HEK293 (cell line): Measurements from ENCODE around the gene HLA-C.

Experiments
- BCL11B ChIP-seq: fragments of 450-650 bp; formaldehyde crosslinking; IDR thresholded peaks from 2 replicates; pipeline ENCODE4 v1.5.1; 2016; ENCODE audit warnings: low read depth, missing biosample characterization, missing genetic modification characterization
- FEZF1 ChIP-seq: fragments of 450-650 bp; formaldehyde crosslinking; IDR thresholded peaks from 2 replicates; pipeline ENCODE4 v1.5.1; 2016; ENCODE audit warnings: missing biosample characterization, missing genetic modification characterization
- HOXA7 ChIP-seq: sonication (generic); formaldehyde crosslinking; IDR thresholded peaks from 2 replicates; pipeline ENCODE4 v1.8.1; 2022; ENCODE audit warnings: missing genetic modification reagents, borderline replicate concordance
- HOXD13 ChIP-seq: sonication (generic); formaldehyde crosslinking; IDR thresholded peaks from 2 replicates; pipeline ENCODE4 v1.8.0; 2022; ENCODE audit warnings: missing genetic modification reagents, borderline replicate concordance
- MYNN ChIP-seq: fragments of 450-650 bp; formaldehyde crosslinking; IDR thresholded peaks from 2 replicates; pipeline ENCODE4 v1.5.1; 2016; ENCODE audit warnings: missing biosample characterization, missing genetic modification characterization, borderline replicate concordance
- SETDB1 ChIP-seq: IDR thresholded peaks from one replicate; pipeline ENCODE4 v1.6.1; 2017; ENCODE audit warnings: mild to moderate bottlenecking, low read length, moderate library complexity, mixed read lengths; ENCODE audit not compliant: insufficient read length
- YY2 ChIP-seq: fragments of 450-650 bp; formaldehyde crosslinking; IDR thresholded peaks from 2 replicates; pipeline ENCODE4 v1.5.1; 2016; ENCODE audit warnings: missing biosample characterization, missing genetic modification characterization
- ZBTB1 ChIP-seq: fragments of 450-650 bp; formaldehyde crosslinking; IDR thresholded peaks from 2 replicates; pipeline ENCODE4 v1.5.1; 2016; ENCODE audit warnings: missing biosample characterization, missing genetic modification characterization
- ZBTB17 ChIP-seq: fragments of 450-650 bp; formaldehyde crosslinking; IDR thresholded peaks from 2 replicates; pipeline ENCODE4 v1.5.1; 2016; ENCODE audit warnings: missing biosample characterization, missing genetic modification characterization
- ZBTB20 ChIP-seq: fragments of 450-650 bp; formaldehyde crosslinking; IDR thresholded peaks from 2 replicates; pipeline ENCODE4 v1.5.1; 2016; ENCODE audit warnings: missing biosample characterization, missing genetic modification characterization
- ZBTB8A ChIP-seq: fragments of 450-650 bp; formaldehyde crosslinking; IDR thresholded peaks from 2 replicates; pipeline ENCODE4 v1.5.1; 2016; ENCODE audit warnings: missing biosample characterization, missing genetic modification characterization
- ZNF138 ChIP-seq: fragments of 450-650 bp; formaldehyde crosslinking; IDR thresholded peaks from 2 replicates; pipeline ENCODE4 v1.5.1; 2016; ENCODE audit warnings: missing biosample characterization, missing genetic modification characterization, borderline replicate concordance
- ZNF19 ChIP-seq: fragments of 450-650 bp; formaldehyde crosslinking; IDR thresholded peaks from 2 replicates; pipeline ENCODE4; 2016; ENCODE audit warnings: missing biosample characterization, missing genetic modification characterization, low read depth
- ZNF248 ChIP-seq: fragments of 450-650 bp; formaldehyde crosslinking; IDR thresholded peaks from 2 replicates; pipeline ENCODE4 v1.5.1; 2017; ENCODE audit warnings: missing biosample characterization, missing genetic modification characterization
- ZNF266 ChIP-seq: fragments of 450-650 bp; formaldehyde crosslinking; IDR thresholded peaks from 2 replicates; pipeline ENCODE4 v1.5.1; 2016; ENCODE audit warnings: missing biosample characterization, missing genetic modification characterization, low read depth
- ZNF324 ChIP-seq: fragments of 450-650 bp; formaldehyde crosslinking; IDR thresholded peaks from 2 replicates; pipeline ENCODE4 v1.5.1; 2016; ENCODE audit warnings: missing biosample characterization, missing genetic modification characterization
- ZNF37A ChIP-seq: fragments of 450-650 bp; IDR thresholded peaks from 2 replicates; pipeline ENCODE4 v1.5.1; 2018; ENCODE audit warnings: missing biosample characterization, missing genetic modification characterization
- ZNF473 ChIP-seq: fragments of 450-650 bp; formaldehyde crosslinking; IDR thresholded peaks from 2 replicates; pipeline ENCODE4 v1.5.1; 2017; ENCODE audit warnings: missing biosample characterization, missing genetic modification characterization
- ZNF510 ChIP-seq: fragments of 450-650 bp; formaldehyde crosslinking; IDR thresholded peaks from 2 replicates; pipeline ENCODE4 v1.5.1; 2018; ENCODE audit warnings: mild to moderate bottlenecking, missing genetic modification characterization, missing biosample characterization; ENCODE audit not compliant: insufficient replicate concordance
- ZNF521 ChIP-seq: fragments of 450-650 bp; formaldehyde crosslinking; IDR thresholded peaks from 2 replicates; pipeline ENCODE4 v1.5.1; 2017; ENCODE audit warnings: missing biosample characterization, mild to moderate bottlenecking, missing genetic modification characterization
- ZNF561 ChIP-seq: fragments of 450-650 bp; IDR thresholded peaks from 2 replicates; pipeline ENCODE4 v1.5.1; 2018; ENCODE audit warnings: missing biosample characterization, missing genetic modification characterization, borderline replicate concordance
- ZNF600 ChIP-seq: fragments of 450-650 bp; formaldehyde crosslinking; IDR thresholded peaks from 2 replicates; pipeline ENCODE4 v1.5.1; 2016; ENCODE audit warnings: missing biosample characterization, missing genetic modification characterization
- ZNF610 ChIP-seq: fragments of 450-650 bp; formaldehyde crosslinking; IDR thresholded peaks from 2 replicates; pipeline ENCODE4 v1.5.1; 2016; ENCODE audit warnings: missing biosample characterization, missing genetic modification characterization, borderline replicate concordance
- ZNF626 ChIP-seq: fragments of 450-650 bp; sonication (Bioruptor Pico); formaldehyde crosslinking; IDR thresholded peaks from 2 replicates; pipeline ENCODE4 v1.5.1; 2018; ENCODE audit warnings: missing biosample characterization, missing genetic modification characterization, inconsistent platforms
- ZNF670 ChIP-seq: fragments of 450-650 bp; formaldehyde crosslinking; IDR thresholded peaks from 2 replicates; pipeline ENCODE4 v1.5.1; 2016; ENCODE audit warnings: missing biosample characterization, missing genetic modification characterization, low read depth
- ZNF707 ChIP-seq: fragments of 450-650 bp; formaldehyde crosslinking; IDR thresholded peaks from 2 replicates; pipeline ENCODE4 v1.5.1; 2016; ENCODE audit warnings: missing biosample characterization, missing genetic modification characterization
- ZNF76 ChIP-seq: fragments of 450-650 bp; formaldehyde crosslinking; IDR thresholded peaks from 2 replicates; pipeline ENCODE4; 2016; ENCODE audit warnings: low read depth, missing biosample characterization, missing genetic modification characterization, borderline replicate concordance
- ZNF777 ChIP-seq: fragments of 450-650 bp; formaldehyde crosslinking; IDR thresholded peaks from 2 replicates; pipeline ENCODE4 v1.5.1; 2017; ENCODE audit warnings: missing biosample characterization, missing genetic modification characterization, borderline replicate concordance
- ZNF830 ChIP-seq: fragments of 450-650 bp; IDR thresholded peaks from 2 replicates; pipeline ENCODE4 v1.5.0; 2018; ENCODE audit warnings: missing biosample characterization, missing genetic modification characterization, low read depth, mild to moderate bottlenecking, moderate library complexity
- TF ChIP-seq, protein P1 (sequence below): fragments of 450-650 bp; formaldehyde crosslinking; IDR thresholded peaks from 2 replicates; pipeline ENCODE4 v1.5.1; 2016; ENCODE audit warnings: missing biosample characterization, missing genetic modification characterization, low read depth
- TF ChIP-seq, protein P2 (sequence below): fragments of 450-650 bp; formaldehyde crosslinking; conservative IDR thresholded peaks from 2 replicates; pipeline ENCODE4 v1.5.1; 2016; ENCODE audit warnings: low read depth, missing biosample characterization, missing genetic modification characterization
- TF ChIP-seq, protein P3 (sequence below): fragments of 450-650 bp; formaldehyde crosslinking; IDR thresholded peaks from 2 replicates; pipeline ENCODE4 v1.5.1; 2016; ENCODE audit warnings: missing biosample characterization, missing genetic modification characterization
- TF ChIP-seq, protein P4 (sequence below): fragments of 450-650 bp; formaldehyde crosslinking; IDR thresholded peaks from 2 replicates; pipeline ENCODE4 v1.5.1; 2017; ENCODE audit warnings: missing biosample characterization, missing genetic modification characterization

Gene HLA-C

DNA sequence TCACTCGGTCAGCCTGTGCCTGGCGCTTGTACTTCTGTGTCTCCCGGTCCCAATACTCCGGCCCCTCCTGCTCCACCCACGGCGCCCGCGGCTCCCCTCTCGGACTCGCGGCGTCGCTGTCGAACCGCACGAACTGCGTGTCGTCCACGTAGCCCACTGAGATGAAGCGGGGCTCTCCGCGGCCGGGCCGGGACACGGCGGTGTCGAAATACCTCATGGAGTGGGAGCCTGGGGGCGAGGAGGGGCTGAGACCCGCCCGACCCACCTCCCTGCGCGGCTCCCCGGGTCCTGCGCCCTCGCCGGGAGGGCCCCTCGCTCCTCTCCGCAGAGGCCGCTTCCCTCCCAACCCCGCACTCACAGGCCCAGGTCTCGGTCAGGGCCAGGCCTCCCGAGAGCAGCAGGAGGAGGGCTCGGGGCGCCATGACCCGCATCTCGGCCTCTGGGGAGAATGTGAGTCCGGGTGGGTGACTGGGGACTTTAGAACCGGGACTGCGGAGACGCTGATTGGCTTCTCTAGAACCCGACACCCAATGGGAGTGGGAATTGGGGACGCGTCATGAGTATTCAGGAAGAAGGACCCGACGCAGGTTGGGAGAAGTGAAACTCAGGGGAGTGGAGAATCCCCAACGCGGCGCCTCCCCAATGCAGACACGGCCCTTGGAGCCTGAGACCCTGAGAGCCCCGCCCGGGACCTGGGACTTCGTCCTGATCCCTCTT lies at the start of gene HLA-C (continued):
- TF ChIP-seq ZBTB20 (tag by site-specific recombination) (peak; percentile 73; the same call in 1 of the 2 replicates), MYNN (tag by site-specific recombination) (no peak), ZNF324 (tag by site-specific recombination) (no peak; the same call in 1 of the 2 replicates), FEZF1 (tag by site-specific recombination) (no peak), ZNF248 (tag by site-specific recombination) (no peak), ZNF600 (tag by site-specific recombination) (no peak), ZBTB1 (tag by site-specific recombination) (no peak), ZNF670 (tag by site-specific recombination) (no peak), ZNF510 (tag by site-specific recombination) (no peak), ZNF830 (no peak), ZNF473 (tag by site-specific recombination) (no peak), ZBTB8A (tag by site-specific recombination) (no peak), ZNF626 (no peak), ZNF76 (tag by site-specific recombination) (peak; percentile 32; the same call in 1 of the 2 replicates), ZNF521 (no peak), YY2 (tag by site-specific recombination) (no peak), ZNF138 (no peak), BCL11B (peak; percentile 72; the same call in 1 of the 2 replicates), ZNF707 (tag by site-specific recombination) (no peak), ZNF266 (tag by site-specific recombination) (no peak), SETDB1 (no peak), HOXA7 (CRISPR knock-in tag) (no peak), ZNF37A (tag by site-specific recombination) (no peak), HOXD13 (CRISPR knock-in tag) (no peak), ZNF610 (tag by site-specific recombination) (no peak), ZNF561 (tag by site-specific recombination) (no peak), ZNF777 (no peak), ZBTB17 (no peak; the same call in 1 of the 2 replicates), ZNF19 (no peak)
- TF ChIP-seq, protein P1, sequence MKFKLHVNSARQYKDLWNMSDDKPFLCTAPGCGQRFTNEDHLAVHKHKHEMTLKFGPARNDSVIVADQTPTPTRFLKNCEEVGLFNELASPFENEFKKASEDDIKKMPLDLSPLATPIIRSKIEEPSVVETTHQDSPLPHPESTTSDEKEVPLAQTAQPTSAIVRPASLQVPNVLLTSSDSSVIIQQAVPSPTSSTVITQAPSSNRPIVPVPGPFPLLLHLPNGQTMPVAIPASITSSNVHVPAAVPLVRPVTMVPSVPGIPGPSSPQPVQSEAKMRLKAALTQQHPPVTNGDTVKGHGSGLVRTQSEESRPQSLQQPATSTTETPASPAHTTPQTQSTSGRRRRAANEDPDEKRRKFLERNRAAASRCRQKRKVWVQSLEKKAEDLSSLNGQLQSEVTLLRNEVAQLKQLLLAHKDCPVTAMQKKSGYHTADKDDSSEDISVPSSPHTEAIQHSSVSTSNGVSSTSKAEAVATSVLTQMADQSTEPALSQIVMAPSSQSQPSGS: no peak
- TF ChIP-seq, protein P2, sequence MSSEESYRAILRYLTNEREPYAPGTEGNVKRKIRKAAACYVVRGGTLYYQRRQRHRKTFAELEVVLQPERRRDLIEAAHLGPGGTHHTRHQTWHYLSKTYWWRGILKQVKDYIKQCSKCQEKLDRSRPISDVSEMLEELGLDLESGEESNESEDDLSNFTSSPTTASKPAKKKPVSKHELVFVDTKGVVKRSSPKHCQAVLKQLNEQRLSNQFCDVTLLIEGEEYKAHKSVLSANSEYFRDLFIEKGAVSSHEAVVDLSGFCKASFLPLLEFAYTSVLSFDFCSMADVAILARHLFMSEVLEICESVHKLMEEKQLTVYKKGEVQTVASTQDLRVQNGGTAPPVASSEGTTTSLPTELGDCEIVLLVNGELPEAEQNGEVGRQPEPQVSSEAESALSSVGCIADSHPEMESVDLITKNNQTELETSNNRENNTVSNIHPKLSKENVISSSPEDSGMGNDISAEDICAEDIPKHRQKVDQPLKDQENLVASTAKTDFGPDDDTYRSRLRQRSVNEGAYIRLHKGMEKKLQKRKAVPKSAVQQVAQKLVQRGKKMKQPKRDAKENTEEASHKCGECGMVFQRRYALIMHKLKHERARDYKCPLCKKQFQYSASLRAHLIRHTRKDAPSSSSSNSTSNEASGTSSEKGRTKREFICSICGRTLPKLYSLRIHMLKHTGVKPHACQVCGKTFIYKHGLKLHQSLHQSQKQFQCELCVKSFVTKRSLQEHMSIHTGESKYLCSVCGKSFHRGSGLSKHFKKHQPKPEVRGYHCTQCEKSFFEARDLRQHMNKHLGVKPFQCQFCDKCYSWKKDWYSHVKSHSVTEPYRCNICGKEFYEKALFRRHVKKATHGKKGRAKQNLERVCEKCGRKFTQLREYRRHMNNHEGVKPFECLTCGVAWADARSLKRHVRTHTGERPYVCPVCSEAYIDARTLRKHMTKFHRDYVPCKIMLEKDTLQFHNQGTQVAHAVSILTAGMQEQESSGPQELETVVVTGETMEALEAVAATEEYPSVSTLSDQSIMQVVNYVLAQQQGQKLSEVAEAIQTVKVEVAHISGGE (tag by site-specific recombination): no peak
- TF ChIP-seq, protein P3, sequence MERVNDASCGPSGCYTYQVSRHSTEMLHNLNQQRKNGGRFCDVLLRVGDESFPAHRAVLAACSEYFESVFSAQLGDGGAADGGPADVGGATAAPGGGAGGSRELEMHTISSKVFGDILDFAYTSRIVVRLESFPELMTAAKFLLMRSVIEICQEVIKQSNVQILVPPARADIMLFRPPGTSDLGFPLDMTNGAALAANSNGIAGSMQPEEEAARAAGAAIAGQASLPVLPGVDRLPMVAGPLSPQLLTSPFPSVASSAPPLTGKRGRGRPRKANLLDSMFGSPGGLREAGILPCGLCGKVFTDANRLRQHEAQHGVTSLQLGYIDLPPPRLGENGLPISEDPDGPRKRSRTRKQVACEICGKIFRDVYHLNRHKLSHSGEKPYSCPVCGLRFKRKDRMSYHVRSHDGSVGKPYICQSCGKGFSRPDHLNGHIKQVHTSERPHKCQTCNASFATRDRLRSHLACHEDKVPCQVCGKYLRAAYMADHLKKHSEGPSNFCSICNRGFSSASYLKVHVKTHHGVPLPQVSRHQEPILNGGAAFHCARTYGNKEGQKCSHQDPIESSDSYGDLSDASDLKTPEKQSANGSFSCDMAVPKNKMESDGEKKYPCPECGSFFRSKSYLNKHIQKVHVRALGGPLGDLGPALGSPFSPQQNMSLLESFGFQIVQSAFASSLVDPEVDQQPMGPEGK (tag by site-specific recombination): peak; percentile 78
- TF ChIP-seq, protein P4, sequence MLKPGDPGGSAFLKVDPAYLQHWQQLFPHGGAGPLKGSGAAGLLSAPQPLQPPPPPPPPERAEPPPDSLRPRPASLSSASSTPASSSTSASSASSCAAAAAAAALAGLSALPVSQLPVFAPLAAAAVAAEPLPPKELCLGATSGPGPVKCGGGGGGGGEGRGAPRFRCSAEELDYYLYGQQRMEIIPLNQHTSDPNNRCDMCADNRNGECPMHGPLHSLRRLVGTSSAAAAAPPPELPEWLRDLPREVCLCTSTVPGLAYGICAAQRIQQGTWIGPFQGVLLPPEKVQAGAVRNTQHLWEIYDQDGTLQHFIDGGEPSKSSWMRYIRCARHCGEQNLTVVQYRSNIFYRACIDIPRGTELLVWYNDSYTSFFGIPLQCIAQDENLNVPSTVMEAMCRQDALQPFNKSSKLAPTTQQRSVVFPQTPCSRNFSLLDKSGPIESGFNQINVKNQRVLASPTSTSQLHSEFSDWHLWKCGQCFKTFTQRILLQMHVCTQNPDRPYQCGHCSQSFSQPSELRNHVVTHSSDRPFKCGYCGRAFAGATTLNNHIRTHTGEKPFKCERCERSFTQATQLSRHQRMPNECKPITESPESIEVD (tag by site-specific recombination): no peak
